HG03354 (cell line): ENCODE results near the gene PIP4P1.

Experiments
- ATAC-seq: cut with Tn5 transposase; IDR thresholded peaks from one replicate; pipeline ENCODE4 v1.9.1; 2021; ENCODE audit warnings: mild to moderate bottlenecking; ENCODE audit not compliant: unreplicated experiment, poor library complexity, severe bottlenecking

PIP4P1 gene

DNA sequence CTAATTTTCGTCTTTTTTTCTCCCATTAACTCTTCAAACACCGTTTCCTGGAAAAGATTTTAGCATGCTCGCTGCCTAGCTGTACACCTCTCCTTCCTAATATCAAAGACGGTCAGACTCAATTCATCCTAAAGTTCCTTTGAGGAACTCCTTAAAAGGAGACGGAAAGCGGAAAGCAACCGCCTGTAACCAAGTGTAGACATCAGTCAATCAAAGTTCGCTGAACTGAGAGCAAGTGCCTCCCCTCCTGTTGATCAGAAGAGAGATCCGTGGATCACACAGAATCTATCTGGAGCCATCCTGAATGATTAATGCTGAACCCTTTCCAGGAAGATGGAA lies 47.5 kb downstream of the PIP4P1 start:
- peak; percentile 25 for ATAC-seq

DNA sequence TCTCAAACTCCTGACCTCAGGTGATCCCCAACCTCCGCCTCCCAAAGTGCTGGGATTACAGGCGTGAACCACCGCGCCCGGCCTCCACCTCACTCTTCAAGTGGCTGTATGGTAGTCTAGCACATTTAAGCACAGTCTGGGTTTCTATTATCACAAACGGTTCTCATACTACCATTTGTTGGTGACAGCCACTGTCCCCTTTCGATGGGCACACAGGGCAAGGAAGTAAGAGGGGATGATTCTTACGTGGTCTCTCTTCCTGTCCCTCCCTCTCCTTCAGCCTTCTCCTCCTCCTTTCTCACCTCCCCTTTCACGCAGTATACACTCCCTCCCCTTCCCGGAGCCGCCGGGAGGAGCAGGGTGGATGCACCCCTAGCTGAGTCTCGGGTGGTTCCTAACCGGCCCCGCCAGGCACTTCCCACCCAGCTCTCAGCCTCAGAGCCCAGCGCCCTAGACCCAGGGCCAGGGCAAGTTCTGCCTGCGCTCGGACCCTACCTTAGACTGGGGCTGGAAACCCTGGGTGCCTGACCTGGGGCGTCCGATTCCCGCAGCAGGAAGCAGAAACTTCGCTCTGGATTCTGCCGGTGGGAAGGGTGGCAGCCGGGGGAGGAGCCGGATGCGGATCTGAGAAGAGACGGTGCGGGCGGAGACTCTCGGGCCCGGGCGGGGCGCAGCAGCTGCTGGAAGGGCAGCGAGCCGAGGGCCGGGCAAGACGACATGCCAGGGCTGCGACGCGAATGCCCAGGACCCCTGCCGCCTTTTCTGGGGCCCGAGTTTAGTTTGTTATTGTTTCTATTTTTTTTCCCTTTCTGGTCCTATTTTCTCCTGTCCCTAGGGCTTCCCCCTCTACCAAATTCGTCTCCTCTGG lies 48.1 kb downstream of the PIP4P1 start, which contains the start of gene TEP1:
TSS of gene TEP1 (minus strand) at position 626 of the 868 bp plus-strand sequence. CDS start 5,062 bp downstream, outside the sequence.
- ATAC-seq, result peak; percentile 73

DNA sequence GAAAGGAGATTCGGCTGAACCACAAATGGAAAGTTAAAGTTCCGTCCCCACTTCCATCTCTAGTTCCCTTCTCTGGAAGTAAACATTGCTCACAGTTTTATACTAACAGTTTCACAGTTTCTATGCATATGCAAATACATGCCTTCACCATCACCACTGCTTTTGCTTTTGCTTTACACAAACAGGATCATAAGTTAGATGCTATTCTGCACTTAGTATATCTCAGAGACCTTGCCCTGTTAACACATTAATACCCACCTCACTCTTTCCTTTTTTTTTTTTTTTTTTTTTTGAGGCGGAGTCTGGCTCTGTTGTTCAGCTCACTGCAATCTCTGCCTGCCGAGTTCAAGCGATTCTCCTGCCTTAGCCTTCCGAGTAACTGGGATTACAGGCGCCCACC lies 48.8 kb downstream of the PIP4P1 start:
- ATAC-seq, result peak; percentile 75

DNA sequence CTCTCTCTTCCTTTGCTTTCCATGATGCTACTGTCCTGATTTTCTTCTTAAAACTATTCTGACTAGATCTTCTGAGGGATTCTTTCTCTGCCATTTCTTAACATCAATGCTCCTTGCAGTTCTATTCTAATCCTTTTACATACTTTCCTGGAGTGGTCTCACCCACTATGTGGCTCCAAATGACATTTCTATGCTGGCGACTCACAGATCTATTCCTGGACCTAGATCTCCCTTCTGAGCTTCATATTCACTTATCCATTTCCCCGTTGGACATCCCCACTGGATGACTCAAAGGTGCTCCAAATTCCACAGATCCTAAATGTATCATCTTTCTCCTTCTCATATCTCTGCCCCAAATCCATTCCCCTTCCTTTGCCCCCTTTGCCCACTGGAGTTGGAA lies 52.0 kb downstream of the PIP4P1 start:
- ATAC-seq, result no peak
